PC-9 (cell line): ENCODE measurements around the gene CMTM2. TPM values are rescaled to one million over a fixed set of nuclear protein-coding genes. Genes with fewer than 3 reads are reported as not detected.

ENCODE experiments used
- BruUV-seq: library from RNA; stranded (reverse); fragments of 400-500 nt; replicated peaks from 2 replicates; lab custom pipeline; 2021; lab: Mats Ljungman, UMichigan
- CTCF ChIA-PET: fragments of 300-600 bp; sonication (Branson Sonifier 250); formaldehyde crosslinking; loops from one replicate; lab custom pipeline; 2022; ENCODE audit warnings: antibody characterized with exemption; lab: Charles Lee
- POLR2A ChIA-PET: fragments of 300-600 bp; sonication (Branson Sonifier 250); formaldehyde crosslinking; loops from one replicate; lab custom pipeline; 2022; ENCODE audit warnings: antibody characterized with exemption; ENCODE audit not compliant: unreplicated experiment; lab: Charles Lee
- DNase-seq, 2 experiments: peaks; one replicate each; pipeline versions ENCODE4 v3.0.0 to v3.0.0-alpha.2; 2015 to 2022; ENCODE audit warnings: mixed read lengths in 1 of 2
- H2AFZ ChIP-seq: fragments of 200-600 bp; sonication (generic); 2 replicates; pipeline ENCODE4 v1.8.1; 2017; ENCODE audit warnings: antibody characterized with exemption
- H3F3A ChIP-seq: fragments of 200-600 bp; sonication (generic); 2 replicates; pipeline ENCODE4 v1.8.1; 2017; ENCODE audit warnings: antibody characterized with exemption, mild to moderate bottlenecking, low read depth; ENCODE audit not compliant: insufficient read depth
- H3K27ac ChIP-seq: fragments of 200-600 bp; sonication (generic); 2 replicates; pipeline ENCODE4 v1.6.1; 2016; ENCODE audit warnings: mixed run types
- H3K27me3 ChIP-seq: fragments of 200-600 bp; sonication (generic); 2 replicates; pipeline ENCODE4 v1.6.1; 2016; ENCODE audit warnings: low read depth, mixed run types; ENCODE audit not compliant: insufficient read depth
- H3K36me3 ChIP-seq: fragments of 200-600 bp; sonication (generic); 2 replicates; pipeline ENCODE4 v1.6.1; 2016; ENCODE audit warnings: low read depth, mixed run types
- H3K4me1 ChIP-seq: fragments of 200-600 bp; sonication (generic); replicated peaks from 2 replicates; pipeline ENCODE4 v1.6.1; 2016; ENCODE audit warnings: mixed run types; ENCODE audit not compliant: insufficient read depth
- H3K4me2 ChIP-seq: fragments of 200-600 bp; sonication (generic); 2 replicates; pipeline ENCODE4 v1.6.1; 2017; ENCODE audit warnings: mixed run types
- H3K4me3 ChIP-seq: fragments of 200-600 bp; sonication (generic); 2 replicates; pipeline ENCODE4 v1.6.1; 2016; ENCODE audit warnings: mixed run types
- H3K79me2 ChIP-seq: fragments of 200-600 bp; sonication (generic); 2 replicates; pipeline ENCODE4 v1.6.1; 2017; ENCODE audit warnings: low read depth, mixed run types
- H3K9me2 ChIP-seq: fragments of 200-600 bp; sonication (generic); 2 replicates; pipeline ENCODE4 v1.8.1; 2017; ENCODE audit warnings: mild to moderate bottlenecking; ENCODE audit not compliant: insufficient read depth
- H3K9me3 ChIP-seq: fragments of 200-600 bp; sonication (generic); 2 replicates; pipeline ENCODE4 v1.8.1; 2016; ENCODE audit warnings: low read depth; ENCODE audit not compliant: insufficient read depth
- H4K20me1 ChIP-seq: fragments of 200-600 bp; sonication (generic); 2 replicates; pipeline ENCODE4 v1.8.1; 2017; ENCODE audit not compliant: insufficient read depth
- EZH2 ChIP-seq: fragments of 200-600 bp; sonication (generic); IDR thresholded peaks from 2 replicates; pipeline ENCODE4 v1.8.0; 2017; ENCODE audit warnings: antibody characterized with exemption, low read depth
- intact Hi-C: fragments of 100-400 bp; cut with micrococcal nuclease; formaldehyde crosslinking; loops from one replicate; pipeline ENCODE4 v1.10.0; 2022; ENCODE audit not compliant: unreplicated experiment
- total RNA-seq: library from RNA; stranded (reverse); gene quantifications from 2 replicates; pipeline ENCODE4 v1.2.3, GENCODE V29; 2021
- TF ChIP-seq, protein P1 (sequence below): fragments of 200-600 bp; sonication (generic); conservative IDR thresholded peaks from 2 replicates; pipeline ENCODE4 v1.6.1; 2017; ENCODE audit warnings: mixed run types, antibody characterized with exemption, mild to moderate bottlenecking, moderate library complexity

Gene CMTM2
- total RNA-seq, 1 experiment from 2014 or later = not detected

DNA sequence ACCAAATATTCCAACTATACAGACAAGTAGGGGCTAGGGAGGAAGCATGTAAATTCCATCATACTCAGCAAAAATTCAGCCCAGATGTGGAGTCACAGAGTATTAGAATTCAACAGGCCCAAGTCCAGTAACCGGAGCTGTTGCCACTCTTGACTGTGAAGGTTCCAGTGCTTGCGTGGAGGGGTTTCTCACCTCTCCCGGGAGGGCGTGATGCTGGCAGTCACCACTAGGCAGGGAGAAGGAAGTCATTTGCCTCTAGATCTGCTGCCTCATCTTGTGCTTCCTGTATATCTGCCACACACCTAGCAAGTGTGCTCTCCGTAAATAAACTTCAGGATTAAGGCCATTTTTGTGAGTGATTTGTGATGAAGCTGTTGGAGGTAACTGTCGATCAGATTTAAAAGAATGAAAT, 27.9 kb upstream of the CMTM2 start:
- peaks cover 20% of the 10 kb centered on the region for H3K79me2 ChIP-seq
- H3K4me2 ChIP-seq = peak overlapping the region; percentile 91
- POLR2A ChIA-PET = interaction anchor here (0.5 to 0.6 kb wide), 2 partner anchors 29 to 72 kb away, joined by 3 to 9 read pairs; no protein-coding TSS in a partner anchor
- DNase-seq = no peak
- TF ChIP-seq, protein P1, sequence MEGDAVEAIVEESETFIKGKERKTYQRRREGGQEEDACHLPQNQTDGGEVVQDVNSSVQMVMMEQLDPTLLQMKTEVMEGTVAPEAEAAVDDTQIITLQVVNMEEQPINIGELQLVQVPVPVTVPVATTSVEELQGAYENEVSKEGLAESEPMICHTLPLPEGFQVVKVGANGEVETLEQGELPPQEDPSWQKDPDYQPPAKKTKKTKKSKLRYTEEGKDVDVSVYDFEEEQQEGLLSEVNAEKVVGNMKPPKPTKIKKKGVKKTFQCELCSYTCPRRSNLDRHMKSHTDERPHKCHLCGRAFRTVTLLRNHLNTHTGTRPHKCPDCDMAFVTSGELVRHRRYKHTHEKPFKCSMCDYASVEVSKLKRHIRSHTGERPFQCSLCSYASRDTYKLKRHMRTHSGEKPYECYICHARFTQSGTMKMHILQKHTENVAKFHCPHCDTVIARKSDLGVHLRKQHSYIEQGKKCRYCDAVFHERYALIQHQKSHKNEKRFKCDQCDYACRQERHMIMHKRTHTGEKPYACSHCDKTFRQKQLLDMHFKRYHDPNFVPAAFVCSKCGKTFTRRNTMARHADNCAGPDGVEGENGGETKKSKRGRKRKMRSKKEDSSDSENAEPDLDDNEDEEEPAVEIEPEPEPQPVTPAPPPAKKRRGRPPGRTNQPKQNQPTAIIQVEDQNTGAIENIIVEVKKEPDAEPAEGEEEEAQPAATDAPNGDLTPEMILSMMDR = peak; percentile 40; the same call in 1 of the 2 replicates
- TF ChIP-seq EZH2 = no peak
- peaks cover 30% of the 10 kb centered on the region for H3K4me1 ChIP-seq
- no peaks in the 10 kb centered on the region for H4K20me1 ChIP-seq
- H3K4me3 ChIP-seq = no peak overlapping the region
- CTCF ChIA-PET = no interaction called here
- no TSS peak for BruUV-seq
- H3K27ac ChIP-seq = no peak overlapping the region
- no peaks in the 10 kb centered on the region for H3K9me2 ChIP-seq
- 0 out of 2 replicates have a peak, but pooled peaks cover 6% of the 10 kb centered on the region for H3K36me3 ChIP-seq
- H2AFZ ChIP-seq = no peak overlapping the region
- intact Hi-C loops = loop anchor here (5.0 kb wide), 1 partner anchor 51 kb away; the partner anchor contains the start of gene CMTM3
- no peaks in the 10 kb centered on the region for H3K9me3 ChIP-seq
- peaks cover 7% of the 10 kb centered on the region; the same call in 1 of the 2 replicates for H3F3A ChIP-seq
- no peaks in the 10 kb centered on the region for H3K27me3 ChIP-seq

DNA sequence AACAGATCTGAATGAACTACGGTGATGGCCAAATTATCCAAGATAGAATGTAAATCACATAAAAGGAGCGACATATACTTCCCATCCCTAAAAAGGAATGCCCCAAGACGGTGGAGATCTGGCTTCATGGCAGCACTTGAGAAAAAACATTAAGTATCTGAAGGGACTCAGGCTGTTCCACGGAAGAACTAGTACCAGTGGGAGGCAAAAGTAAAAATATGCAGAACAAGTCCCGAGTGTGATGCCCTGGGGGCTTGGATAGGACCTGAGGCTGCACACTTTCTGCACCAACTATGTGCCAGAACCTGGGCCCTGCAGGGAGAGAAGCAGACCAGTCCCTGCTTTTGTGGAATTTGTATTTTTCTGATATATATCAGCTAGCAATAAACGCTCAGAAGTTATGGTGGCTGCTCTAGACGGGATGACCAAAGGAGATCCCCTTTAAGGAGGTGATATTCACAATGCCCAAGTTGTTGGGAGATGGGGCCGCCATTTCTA, 27.4 kb upstream of the CMTM2 start:
- no peaks in the 10 kb centered on the region for H4K20me1 ChIP-seq
- POLR2A ChIA-PET = interaction anchor here (0.6 to 0.8 kb wide), 2 partner anchors 40 to 44 kb away, joined by 3 to 4 read pairs; no protein-coding TSS in a partner anchor
- H3K27me3 ChIP-seq = no peaks in the 10 kb centered on the region
- CTCF ChIA-PET = interaction anchor here (0.7 kb wide), 1 partner anchor 68 kb away, joined by 3 read pairs; no protein-coding TSS in a partner anchor
- H3K4me3 ChIP-seq = peak overlapping the region; percentile 66
- peaks cover 7% of the 10 kb centered on the region; the same call in 1 of the 2 replicates for H3F3A ChIP-seq
- no peak for DNase-seq
- no peaks in the 10 kb centered on the region for H3K9me3 ChIP-seq
- intact Hi-C loops = loop anchor here (2.0 to 5.0 kb wide), 4 partner anchors 29 to 65 kb away; partner anchors contain the start of gene CMTM3
- peak overlapping the region; percentile 98 for H2AFZ ChIP-seq
- H3K9me2 ChIP-seq = no peaks in the 10 kb centered on the region
- H3K27ac ChIP-seq = no peak overlapping the region
- peaks cover 30% of the 10 kb centered on the region for H3K4me1 ChIP-seq
- TF ChIP-seq, protein P1 = no peak
- TF ChIP-seq EZH2 = no peak
- H3K36me3 ChIP-seq = 0 out of 2 replicates have a peak, but pooled peaks cover 6% of the 10 kb centered on the region
- peaks cover 20% of the 10 kb centered on the region for H3K79me2 ChIP-seq
- TSS peak; percentile 27 for BruUV-seq
- H3K4me2 ChIP-seq = peak overlapping the region; percentile 91

DNA sequence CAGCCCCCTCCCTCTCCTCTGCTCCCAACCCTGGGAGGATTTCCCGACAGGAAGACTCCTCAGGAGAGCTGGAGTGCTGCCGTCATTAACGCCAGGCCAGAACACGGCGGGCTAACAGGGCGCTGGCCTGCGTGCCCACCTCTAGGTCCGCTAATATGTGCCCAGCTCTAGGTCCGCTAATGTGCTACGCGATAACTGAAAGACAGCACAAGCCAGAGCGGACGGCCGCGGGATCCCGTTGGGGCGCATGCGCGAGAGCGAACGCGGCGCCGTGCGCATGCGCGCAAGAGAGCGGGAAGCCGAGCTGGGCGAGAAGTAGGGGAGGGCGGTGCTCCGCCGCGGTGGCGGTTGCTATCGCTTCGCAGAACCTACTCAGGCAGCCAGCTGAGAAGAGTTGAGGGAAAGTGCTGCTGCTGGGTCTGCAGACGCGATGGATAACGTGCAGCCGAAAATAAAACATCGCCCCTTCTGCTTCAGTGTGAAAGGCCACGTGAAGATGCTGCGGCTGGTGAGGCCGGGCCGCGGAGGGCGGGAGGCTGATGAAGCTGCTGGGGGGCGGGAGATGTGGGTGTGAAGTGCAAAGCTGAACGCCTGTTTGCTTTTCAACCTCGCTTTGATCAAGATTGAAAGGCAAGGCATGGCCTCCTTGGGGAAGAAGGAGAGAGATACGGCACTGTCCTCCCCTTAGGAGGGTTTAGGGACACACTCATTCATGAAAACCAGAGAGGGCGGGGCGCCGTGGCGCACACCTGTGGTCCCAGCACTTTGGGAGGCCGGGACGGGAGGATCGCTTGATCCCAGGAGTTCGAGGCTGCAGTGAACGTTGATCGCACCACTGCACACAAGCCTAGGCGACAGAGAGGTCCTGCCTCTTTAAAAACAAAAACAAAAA, 26.7 kb upstream of the CMTM2 start, which contains the start of gene CKLF:
Gene CKLF, plus strand, starts transcription at position 291 of the 892 bp plus-strand sequence. Its CDS starts 140 bp downstream, at position 431.
- intact Hi-C loops = loop anchor here (2.0 to 5.0 kb wide), 4 partner anchors 30 to 66 kb away; partner anchors contain the start of gene CMTM3
- H3K4me3 ChIP-seq = peak within 1 kb of the TSS; percentile 66
- H3K36me3 ChIP-seq = 0 out of 2 replicates have a peak, but pooled peaks cover 6% of the 10 kb centered on the region
- peak within 1 kb of the TSS; percentile 98 for H2AFZ ChIP-seq
- H3K4me2 ChIP-seq = peak within 1 kb of the TSS; percentile 91
- TF ChIP-seq, protein P1 = no peak
- TF ChIP-seq EZH2 = no peak
- BruUV-seq = TSS peak; percentile 48
- CTCF ChIA-PET = interaction anchor here (0.6 to 0.7 kb wide), 2 partner anchors 69 to 76 kb away, joined by 3 to 6 read pairs; no protein-coding TSS in a partner anchor
- no peaks in the 10 kb centered on the region for H4K20me1 ChIP-seq
- no peaks in the 10 kb centered on the region for H3K9me3 ChIP-seq
- peaks cover 7% of the 10 kb centered on the region; the same call in 1 of the 2 replicates for H3F3A ChIP-seq
- no peak within 1 kb of the TSS for H3K27ac ChIP-seq
- no peaks in the 10 kb centered on the region for H3K9me2 ChIP-seq
- peaks cover 30% of the 10 kb centered on the region for H3K4me1 ChIP-seq
- POLR2A ChIA-PET = interaction anchor here (0.6 to 0.8 kb wide), 2 partner anchors 41 to 44 kb away, joined by 3 to 4 read pairs; no protein-coding TSS in a partner anchor
- peak; percentile 75 to 91 for DNase-seq
- H3K79me2 ChIP-seq = peaks cover 20% of the 10 kb centered on the region
- no peaks in the 10 kb centered on the region for H3K27me3 ChIP-seq
